SU-DHL-6 (cell line): ENCODE data around the gene CDKN2B.

Source experiments
- H2AFZ ChIP-seq: fragments of 200-600 bp; sonication (generic); 2 replicates; pipeline ENCODE4 v1.6.1; 2014; ENCODE audit warnings: low read depth, mild to moderate bottlenecking, moderate library complexity, mixed read lengths, antibody characterized with exemption, low read length; ENCODE audit not compliant: severe bottlenecking
- H3F3A ChIP-seq: fragments of 200-600 bp; shearing (Covaris generic); 2 replicates; pipeline ENCODE4 v1.6.0; 2016; ENCODE audit warnings: antibody characterized with exemption, mild to moderate bottlenecking; ENCODE audit not compliant: insufficient read depth
- H3K27ac ChIP-seq: fragments of 200-600 bp; sonication (generic); 2 replicates; pipeline ENCODE4 v1.5.1; 2016; ENCODE audit warnings: low read depth, mild to moderate bottlenecking, low read length, moderate library complexity, mixed read lengths
- H3K27me3 ChIP-seq: fragments of 200-600 bp; sonication (generic), shearing (Covaris generic); 2 replicates; pipeline ENCODE4 v1.6.0; 2014; ENCODE audit warnings: mild to moderate bottlenecking, low read length
- H3K36me3 ChIP-seq: fragments of 200-600 bp; sonication (generic); 2 replicates; pipeline ENCODE4 v1.6.1; 2014; ENCODE audit warnings: mild to moderate bottlenecking, low read length, mixed read lengths
- H3K4me2 ChIP-seq: fragments of 300-600, 200-600 bp; shearing (Covaris generic), sonication (generic); 2 replicates; pipeline ENCODE4 v1.6.0; 2014; ENCODE audit warnings: low read length, low read depth, mild to moderate bottlenecking; ENCODE audit not compliant: poor library complexity, severe bottlenecking
- H3K4me3 ChIP-seq: fragments of 200-600 bp; sonication (generic); 2 replicates; pipeline ENCODE4 v1.5.1; 2014; ENCODE audit warnings: antibody characterized with exemption, low read length, mild to moderate bottlenecking, mixed read lengths; ENCODE audit not compliant: insufficient read depth, poor library complexity, severe bottlenecking
- H3K79me2 ChIP-seq: fragments of 200-600 bp; sonication (generic); 2 replicates; pipeline ENCODE4 v1.6.1; 2014; ENCODE audit warnings: mild to moderate bottlenecking, low read length, moderate library complexity; ENCODE audit not compliant: insufficient read depth
- H3K9ac ChIP-seq: fragments of 200-600 bp; sonication (generic); 2 replicates; pipeline ENCODE4 v1.7.0; 2014; ENCODE audit warnings: mild to moderate bottlenecking, low read length
- H3K9me2 ChIP-seq: fragments of 200-600 bp; sonication (generic); replicated peaks from 2 replicates; pipeline ENCODE4 v1.6.1; 2014; ENCODE audit warnings: low read length; ENCODE audit not compliant: insufficient read depth
- H3K9me3 ChIP-seq: fragments of 200-600 bp; sonication (generic); 2 replicates; pipeline ENCODE4 v1.6.1; 2014; ENCODE audit warnings: low read length, mixed read lengths; ENCODE audit not compliant: insufficient read depth
- H4K20me1 ChIP-seq: fragments of 200-600 bp; sonication (generic); 2 replicates; pipeline ENCODE4 v1.6.1; 2014; ENCODE audit warnings: low read depth, mild to moderate bottlenecking, antibody characterized with exemption, low read length, moderate library complexity, mixed read lengths
- EZH2phosphoT487 ChIP-seq: fragments of 200-600 bp; sonication (generic), shearing (Covaris generic); conservative IDR thresholded peaks from 2 replicates; pipeline ENCODE4 v1.6.1; 2018; ENCODE audit warnings: mild to moderate bottlenecking, antibody characterized with exemption, low read length, moderate library complexity, mixed read lengths
- TF ChIP-seq, protein P1 (sequence below): fragments of 200-600 bp; sonication (generic); IDR thresholded peaks from one replicate; pipeline ENCODE4 v1.5.1; 2017; ENCODE audit warnings: antibody characterized with exemption, mild to moderate bottlenecking, low read length, moderate library complexity; ENCODE audit not compliant: insufficient read depth, poor library complexity, severe bottlenecking

Gene CDKN2B

DNA sequence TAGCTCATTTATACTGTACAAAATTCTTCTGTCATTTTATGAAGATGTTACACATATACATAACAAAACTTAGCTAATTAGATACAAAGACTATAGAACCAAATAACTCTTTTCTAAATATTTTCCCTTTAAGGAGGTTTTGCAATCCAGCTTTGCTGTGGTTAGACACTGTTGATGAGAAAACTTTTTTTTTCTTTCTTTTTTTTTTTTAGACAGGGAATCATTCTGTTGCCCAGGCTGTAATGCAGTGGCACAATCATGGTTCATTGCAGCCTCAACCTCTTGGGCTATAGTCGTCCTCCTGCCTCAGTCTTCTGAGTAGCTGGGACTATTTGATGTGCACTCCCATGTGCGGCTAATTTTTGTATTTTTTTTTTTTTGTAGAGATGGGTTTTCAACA, 38.5 kb upstream of the CDKN2B start:
- H3K4me3 ChIP-seq, result no peak overlapping the region
- H2AFZ ChIP-seq, result no peak overlapping the region
- H3K4me2 ChIP-seq, result no peak overlapping the region
- H3K36me3 ChIP-seq, result no peaks in the 10 kb centered on the region
- no peaks in the 10 kb centered on the region for H3K27me3 ChIP-seq
- no peaks in the 10 kb centered on the region for H3K9me3 ChIP-seq
- H3F3A ChIP-seq, result no peaks in the 10 kb centered on the region
- H3K9ac ChIP-seq, result no peak overlapping the region
- no peaks in the 10 kb centered on the region for H3K9me2 ChIP-seq
- no peaks in the 10 kb centered on the region for H3K79me2 ChIP-seq
- H4K20me1 ChIP-seq, result no peaks in the 10 kb centered on the region
- no peak for TF ChIP-seq EZH2phosphoT487
- TF ChIP-seq, protein P1, sequence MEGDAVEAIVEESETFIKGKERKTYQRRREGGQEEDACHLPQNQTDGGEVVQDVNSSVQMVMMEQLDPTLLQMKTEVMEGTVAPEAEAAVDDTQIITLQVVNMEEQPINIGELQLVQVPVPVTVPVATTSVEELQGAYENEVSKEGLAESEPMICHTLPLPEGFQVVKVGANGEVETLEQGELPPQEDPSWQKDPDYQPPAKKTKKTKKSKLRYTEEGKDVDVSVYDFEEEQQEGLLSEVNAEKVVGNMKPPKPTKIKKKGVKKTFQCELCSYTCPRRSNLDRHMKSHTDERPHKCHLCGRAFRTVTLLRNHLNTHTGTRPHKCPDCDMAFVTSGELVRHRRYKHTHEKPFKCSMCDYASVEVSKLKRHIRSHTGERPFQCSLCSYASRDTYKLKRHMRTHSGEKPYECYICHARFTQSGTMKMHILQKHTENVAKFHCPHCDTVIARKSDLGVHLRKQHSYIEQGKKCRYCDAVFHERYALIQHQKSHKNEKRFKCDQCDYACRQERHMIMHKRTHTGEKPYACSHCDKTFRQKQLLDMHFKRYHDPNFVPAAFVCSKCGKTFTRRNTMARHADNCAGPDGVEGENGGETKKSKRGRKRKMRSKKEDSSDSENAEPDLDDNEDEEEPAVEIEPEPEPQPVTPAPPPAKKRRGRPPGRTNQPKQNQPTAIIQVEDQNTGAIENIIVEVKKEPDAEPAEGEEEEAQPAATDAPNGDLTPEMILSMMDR, result no peak
- no peak overlapping the region for H3K27ac ChIP-seq

- no peaks in the 10 kb centered on the region for H3K27me3 ChIP-seq
- H3K4me3 ChIP-seq, result no peak overlapping the region
- TF ChIP-seq, protein P1, result no peak
- no peak for TF ChIP-seq EZH2phosphoT487
- no peak overlapping the region for H3K9ac ChIP-seq
- H4K20me1 ChIP-seq, result no peaks in the 10 kb centered on the region
- no peak overlapping the region for H3K4me2 ChIP-seq
- H3K27ac ChIP-seq, result no peak overlapping the region
- H2AFZ ChIP-seq, result no peak overlapping the region
- no peaks in the 10 kb centered on the region for H3K79me2 ChIP-seq
- no peaks in the 10 kb centered on the region for H3K9me3 ChIP-seq
- H3K9me2 ChIP-seq, result no peaks in the 10 kb centered on the region
- H3F3A ChIP-seq, result no peaks in the 10 kb centered on the region
- H3K36me3 ChIP-seq, result no peaks in the 10 kb centered on the region
Measured at GRCh38 chr9:22046243-22046885, 37.3 kb upstream of the CDKN2B start.

GRCh38 chr9:22045423-22045822, 36.3 kb upstream of the CDKN2B start:
- no peaks in the 10 kb centered on the region for H3K27me3 ChIP-seq
- no peaks in the 10 kb centered on the region for H3F3A ChIP-seq
- H2AFZ ChIP-seq, result no peak overlapping the region
- TF ChIP-seq, protein P1, result no peak
- no peak for TF ChIP-seq EZH2phosphoT487
- H3K4me3 ChIP-seq, result no peak overlapping the region
- H3K9me3 ChIP-seq, result no peaks in the 10 kb centered on the region
- no peak overlapping the region for H3K9ac ChIP-seq
- no peak overlapping the region for H3K4me2 ChIP-seq
- H4K20me1 ChIP-seq, result no peaks in the 10 kb centered on the region
- H3K9me2 ChIP-seq, result no peaks in the 10 kb centered on the region
- H3K27ac ChIP-seq, result no peak overlapping the region
- no peaks in the 10 kb centered on the region for H3K36me3 ChIP-seq
- H3K79me2 ChIP-seq, result no peaks in the 10 kb centered on the region
